Rectal smooth muscle tissue (tissue), 1 donor: Measurements from ENCODE around the gene RPL36A.

Experiments
- H3K27ac ChIP-seq: one replicate; pipeline ENCODE4 v1.7.0; 2013; ENCODE audit warnings: low read depth, low read length, inconsistent platforms
- H3K27me3 ChIP-seq: one replicate; pipeline ENCODE4 v1.7.0; 2013; ENCODE audit warnings: low read length; ENCODE audit not compliant: control insufficient read depth, insufficient read depth
- H3K36me3 ChIP-seq: one replicate; pipeline ENCODE4 v1.7.0; 2013; ENCODE audit warnings: low read length; ENCODE audit not compliant: control insufficient read depth, insufficient read depth
- H3K4me1 ChIP-seq: one replicate; pipeline ENCODE4 v1.7.0; 2013; ENCODE audit warnings: low read length; ENCODE audit not compliant: control insufficient read depth, insufficient read depth
- H3K4me3 ChIP-seq: one replicate; pipeline ENCODE4 v1.7.0; 2013; ENCODE audit warnings: low read length
- H3K9ac ChIP-seq: one replicate; pipeline ENCODE4 v1.7.0; 2013; ENCODE audit warnings: low read length

RPL36A gene

GRCh38 chrX:101398694-101399093 lies 7.9 kb downstream of the RPL36A start:
- no peaks in the 10 kb centered on the region for H3K36me3 ChIP-seq
- no peak overlapping the region for H3K9ac ChIP-seq
- H3K4me1 ChIP-seq, result no peaks in the 10 kb centered on the region
- no peak overlapping the region for H3K27ac ChIP-seq
- H3K4me3 ChIP-seq, result no peak overlapping the region
- no peaks in the 10 kb centered on the region for H3K27me3 ChIP-seq

GRCh38 chrX:101399825-101400224 lies 9.0 kb downstream of the RPL36A start:
- Histone ChIP-seq H3K4me3 (no peak overlapping the region), H3K36me3 (no peaks in the 10 kb centered on the region), H3K27ac (no peak overlapping the region), H3K27me3 (no peaks in the 10 kb centered on the region), H3K9ac (no peak overlapping the region), H3K4me1 (no peaks in the 10 kb centered on the region)

- peaks cover 4% of the 10 kb centered on the region for H3K4me1 ChIP-seq
- H3K36me3 ChIP-seq, result no peaks in the 10 kb centered on the region
- peak overlapping the region; percentile 22 for H3K9ac ChIP-seq
- H3K27ac ChIP-seq, result peak overlapping the region; percentile 70
- H3K4me3 ChIP-seq, result peak overlapping the region; percentile 71
- no peaks in the 10 kb centered on the region for H3K27me3 ChIP-seq
These were observed 16.4 kb downstream of the RPL36A start for GRCh38 chrX:101407167-101407747.

GRCh38 chrX:101407748-101408531 lies 17.1 kb downstream of the RPL36A start, which contains the start of the genes GLA and HNRNPH2:
Gene GLA (minus strand): TSS chrX:101407925. CDS start chrX:101407903, 22 bp downstream.
Gene HNRNPH2 (plus strand): TSS chrX:101408222. CDS start chrX:101411989, 3,767 bp downstream.
- peak within 1 kb of the TSS; percentile 94 for H3K27ac ChIP-seq
- peak within 1 kb of the TSS; percentile 78 for H3K9ac ChIP-seq
- H3K4me1 ChIP-seq, result peaks cover 4% of the 10 kb centered on the region

GRCh38 chrX:101408532-101408841 lies 17.7 kb downstream of the RPL36A start:
- Histone ChIP-seq H3K27ac (peak overlapping the region; percentile 94), H3K36me3 (peaks cover 3% of the 10 kb centered on the region), H3K9ac (peak overlapping the region; percentile 78), H3K27me3 (no peaks in the 10 kb centered on the region), H3K4me1 (peaks cover 4% of the 10 kb centered on the region), H3K4me3 (peak overlapping the region; percentile 69)

More at GRCh38 chrX:101407748-101408531, 17.1 kb downstream of the RPL36A start, which contains the start of the genes GLA and HNRNPH2:
- Histone ChIP-seq H3K36me3 (peaks cover 3% of the 10 kb centered on the region), H3K4me3 (peak within 1 kb of the TSS; percentile 71), H3K27me3 (no peaks in the 10 kb centered on the region)

GRCh38 chrX:101409043-101409442 lies 18.2 kb downstream of the RPL36A start:
- peaks cover 3% of the 10 kb centered on the region for H3K36me3 ChIP-seq
- peak overlapping the region; percentile 94 for H3K27ac ChIP-seq
- H3K9ac ChIP-seq, result no peak overlapping the region
- peak overlapping the region; percentile 69 for H3K4me3 ChIP-seq
- H3K27me3 ChIP-seq, result no peaks in the 10 kb centered on the region
- peaks cover 4% of the 10 kb centered on the region for H3K4me1 ChIP-seq

GRCh38 chrX:101410461-101410860 lies 19.6 kb downstream of the RPL36A start:
- Histone ChIP-seq H3K36me3 (peaks cover 3% of the 10 kb centered on the region), H3K27me3 (no peaks in the 10 kb centered on the region), H3K27ac (peak overlapping the region; percentile 16), H3K4me3 (no peak overlapping the region), H3K4me1 (peaks cover 4% of the 10 kb centered on the region), H3K9ac (no peak overlapping the region)

- Histone ChIP-seq H3K4me1 (peaks cover under 1% of the 10 kb centered on the region), H3K4me3 (no peak overlapping the region), H3K9ac (no peak overlapping the region), H3K27me3 (no peaks in the 10 kb centered on the region), H3K27ac (no peak overlapping the region), H3K36me3 (peaks cover 3% of the 10 kb centered on the region)
These were observed 21.2 kb downstream of the RPL36A start for GRCh38 chrX:101411984-101412383.

- no peak overlapping the region for H3K9ac ChIP-seq
- peaks cover 2% of the 10 kb centered on the region for H3K4me1 ChIP-seq
- H3K4me3 ChIP-seq, result peak overlapping the region; percentile 18
- H3K27ac ChIP-seq, result peak overlapping the region; percentile 46
- peaks cover 4% of the 10 kb centered on the region for H3K27me3 ChIP-seq
- peaks cover 3% of the 10 kb centered on the region for H3K36me3 ChIP-seq
These were observed 24.7 kb downstream of the RPL36A start for GRCh38 chrX:101415180-101416145.

- Histone ChIP-seq H3K27ac (no peak overlapping the region), H3K27me3 (peaks cover 4% of the 10 kb centered on the region), H3K9ac (no peak overlapping the region), H3K4me3 (no peak overlapping the region), H3K36me3 (peaks cover 3% of the 10 kb centered on the region), H3K4me1 (peaks cover 2% of the 10 kb centered on the region)
These were observed 25.9 kb downstream of the RPL36A start for GRCh38 chrX:101416691-101417090.

- H3K9ac ChIP-seq, result no peak overlapping the region
- H3K4me3 ChIP-seq, result no peak overlapping the region
- peaks cover 2% of the 10 kb centered on the region for H3K4me1 ChIP-seq
- peaks cover 3% of the 10 kb centered on the region for H3K36me3 ChIP-seq
- peaks cover 4% of the 10 kb centered on the region for H3K27me3 ChIP-seq
- peak overlapping the region; percentile 92 for H3K27ac ChIP-seq
These were observed 26.4 kb downstream of the RPL36A start for GRCh38 chrX:101417190-101417589.
